Stimulated activated CD8-positive, alpha-beta memory T cell treated with anti-CD3 and anti-CD28 coated beads, Interleukin-15, amount 100 ng/mL, for 48 hours (primary cell): Measurements from ENCODE around the gene KDM6A.
"Not testable (repeated sequence)": the region's sequence is repeated elsewhere in the genome, so short reads cannot be mapped to it uniquely, and the experiment has no call there.

Source experiments
- DNase-seq, 2 donors: peaks; one replicate each; pipeline ENCODE4 v3.0.0-alpha.2; 2020; ENCODE audit warnings: low read depth in 2 of 2

The KDM6A gene

GRCh38 chrX:45077748-45078424, 204.9 kb downstream of the KDM6A start:
- no peak for DNase-seq

GRCh38 chrX:45083314-45083713, 210.3 kb downstream of the KDM6A start:
- DNase-seq: no peak

GRCh38 chrX:45110494-45110893, 237.5 kb downstream of the KDM6A start:
- no peak for DNase-seq

GRCh38 chrX:45126158-45126557, 253.2 kb downstream of the KDM6A start:
- DNase-seq: no peak

GRCh38 chrX:45128896-45129454, 256.0 kb downstream of the KDM6A start:
- DNase-seq: no peak

GRCh38 chrX:45133465-45133864, 260.5 kb downstream of the KDM6A start:
- DNase-seq: no peak

GRCh38 chrX:45134315-45134731, 261.3 kb downstream of the KDM6A start:
- DNase-seq: no peak

GRCh38 chrX:45134775-45135174, 261.8 kb downstream of the KDM6A start:
- DNase-seq: no peak

GRCh38 chrX:45135391-45136075, 262.5 kb downstream of the KDM6A start:
- DNase-seq: not testable (repeated sequence)

GRCh38 chrX:45137531-45137930, 264.5 kb downstream of the KDM6A start:
- DNase-seq: no peak

GRCh38 chrX:45138525-45138924, 265.5 kb downstream of the KDM6A start:
- DNase-seq: no peak

GRCh38 chrX:45140812-45141211, 267.8 kb downstream of the KDM6A start:
- no peak for DNase-seq

- no peak for DNase-seq
Measured at GRCh38 chrX:45142185-45142584, 269.2 kb downstream of the KDM6A start.

- no peak for DNase-seq
Measured at GRCh38 chrX:45143455-45143854, 270.5 kb downstream of the KDM6A start.

GRCh38 chrX:45145492-45146215, 272.7 kb downstream of the KDM6A start:
- DNase-seq: no peak

- DNase-seq: no peak
Measured at GRCh38 chrX:45150821-45151220, 277.8 kb downstream of the KDM6A start.

- no peak for DNase-seq
Measured at GRCh38 chrX:45154033-45154360, 281.0 kb downstream of the KDM6A start.

GRCh38 chrX:45154462-45154861, 281.5 kb downstream of the KDM6A start:
- DNase-seq: no peak

- DNase-seq: no peak
Measured at GRCh38 chrX:45157647-45158046, 284.7 kb downstream of the KDM6A start.
